Measurements from ENCODE around the gene RABGAP1L. TPM values are rescaled to one million over a fixed set of nuclear protein-coding genes. Genes with fewer than 3 reads are reported as not detected.

Gene RABGAP1L
- total and polyA plus RNA-seq, 2 of the 4 experiments (the other 2 are of a cell fraction), result 7.9 to 26.7 TPM

DNA sequence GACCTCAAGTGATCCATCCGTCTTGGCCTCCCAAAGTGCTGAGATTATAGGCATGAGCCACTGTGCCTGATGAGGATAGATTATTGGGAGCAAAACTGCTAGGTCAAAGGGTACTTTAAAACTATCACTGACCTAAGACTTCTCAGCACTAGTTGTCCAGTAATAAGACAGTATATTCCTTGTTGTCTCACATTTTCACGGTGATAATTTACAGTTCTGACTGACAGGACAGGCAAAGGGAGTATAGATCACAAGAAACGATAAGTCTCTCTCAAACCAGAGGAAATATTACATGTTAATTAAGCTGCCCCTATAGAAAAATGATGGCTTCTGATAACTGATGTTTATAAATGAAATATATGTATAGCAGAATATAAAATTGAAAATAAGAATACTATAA is 860.2 kb downstream of the RABGAP1L start:
- Histone ChIP-seq H4K91ac (ENCODE audit: insufficient read depth, low read depth, low read length) (no peak overlapping the region), H2AK5ac (ENCODE audit: low read depth, low read length) (no peak overlapping the region), H3K18ac (ENCODE audit: low read depth, low read length) (no peak overlapping the region), H2AFZ (replicated peaks; ENCODE audit: low read length, poor library complexity) (no peak overlapping the region), H3K9ac (ENCODE audit: low read depth, low read length) (no peak overlapping the region), H2BK5ac (ENCODE audit: low read depth, low read length, poor library complexity, severe bottlenecking) (no peak overlapping the region), H4K5ac (ENCODE audit: low read depth, low read length) (no peak overlapping the region), H3K27me3 (ENCODE audit: control insufficient read depth, insufficient read depth, low read length) (no peaks in the 10 kb centered on the region), H3K27ac (ENCODE audit: insufficient read depth, low read length) (no peak overlapping the region), H3K9me3 (ENCODE audit: control insufficient read depth, insufficient read depth, low read length) (no peaks in the 10 kb centered on the region), H3K4me2 (ENCODE audit: low read depth, low read length) (no peak overlapping the region), H3K56ac (ENCODE audit: extremely low read depth, insufficient read depth, low read length) (no peak overlapping the region), H2BK20ac (ENCODE audit: low read depth, low read length) (no peak overlapping the region), H3K36me3 (ENCODE audit: control insufficient read depth, insufficient read depth, low read length) (peaks cover 11% of the 10 kb centered on the region), H3K23ac (ENCODE audit: low read depth, low read length) (no peak overlapping the region), H3K4me1 (ENCODE audit: control insufficient read depth, insufficient read depth, low read length) (peaks cover 11% of the 10 kb centered on the region), H2BK120ac (ENCODE audit: low read depth, low read length) (no peak overlapping the region), H3K4me3 (ENCODE audit: insufficient read depth, low read depth, low read length) (no peak overlapping the region), H2BK15ac (ENCODE audit: low read depth, low read length) (no peak overlapping the region), H3K14ac (replicated peaks; ENCODE audit: low read depth, low read length) (no peak overlapping the region), H3K79me1 (ENCODE audit: low read depth in 1 of 2, low read length in 2 of 2) (peaks cover 20 to 24% of the 10 kb centered on the region in 2 experiments), H3K9me1 (ENCODE audit: insufficient read depth, low read length) (0 out of 2 replicates have a peak, but pooled peaks cover 5% of the 10 kb centered on the region), H4K8ac (ENCODE audit: low read depth in 2 of 2, low read length in 2 of 2) (no peak overlapping the region), H4K20me1 (ENCODE audit: insufficient read depth, low read length) (no peaks in the 10 kb centered on the region), H3K4ac (ENCODE audit: low read depth, low read length) (no peak overlapping the region), H2AK9ac (replicated peaks; ENCODE audit: low read depth, low read length, poor library complexity) (no peak overlapping the region)
- BruUV-seq (replicated peaks), result no TSS peak
- in situ Hi-C loops (cut with MboI; ENCODE audit: low sequenced_read_pairs), result no loop called here
- dilution Hi-C loops (cut with HindIII; ENCODE audit: low sequenced_read_pairs, unreplicated experiment), result no loop called here
- intact Hi-C loops (cut with micrococcal nuclease), result no loop called here
- TF ChIP-seq CHD1 (IDR thresholded peaks at IDR 0.05; ENCODE audit: low read depth, low read length) (no peak), RFX5 (IDR thresholded peaks at IDR 0.05; ENCODE audit: low read depth, low read length) (no peak), CEBPB (IDR thresholded peaks at IDR 0.05; ENCODE audit: low read depth, low read length) (no peak), RCOR1 (IDR thresholded peaks at IDR 0.05; ENCODE audit: insufficient replicate concordance, low read length) (no peak), BHLHE40 (IDR thresholded peaks at IDR 0.05; ENCODE audit: low read depth, low read length) (no peak), MXI1 (IDR thresholded peaks at IDR 0.05; ENCODE audit: borderline replicate concordance, low read depth, low read length) (no peak)
- TF ChIP-seq, protein P1, sequence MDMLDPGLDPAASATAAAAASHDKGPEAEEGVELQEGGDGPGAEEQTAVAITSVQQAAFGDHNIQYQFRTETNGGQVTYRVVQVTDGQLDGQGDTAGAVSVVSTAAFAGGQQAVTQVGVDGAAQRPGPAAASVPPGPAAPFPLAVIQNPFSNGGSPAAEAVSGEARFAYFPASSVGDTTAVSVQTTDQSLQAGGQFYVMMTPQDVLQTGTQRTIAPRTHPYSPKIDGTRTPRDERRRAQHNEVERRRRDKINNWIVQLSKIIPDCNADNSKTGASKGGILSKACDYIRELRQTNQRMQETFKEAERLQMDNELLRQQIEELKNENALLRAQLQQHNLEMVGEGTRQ (IDR thresholded peaks at IDR 0.05; ENCODE audit: low read depth, low read length), result no peak
- TF ChIP-seq, protein P2, sequence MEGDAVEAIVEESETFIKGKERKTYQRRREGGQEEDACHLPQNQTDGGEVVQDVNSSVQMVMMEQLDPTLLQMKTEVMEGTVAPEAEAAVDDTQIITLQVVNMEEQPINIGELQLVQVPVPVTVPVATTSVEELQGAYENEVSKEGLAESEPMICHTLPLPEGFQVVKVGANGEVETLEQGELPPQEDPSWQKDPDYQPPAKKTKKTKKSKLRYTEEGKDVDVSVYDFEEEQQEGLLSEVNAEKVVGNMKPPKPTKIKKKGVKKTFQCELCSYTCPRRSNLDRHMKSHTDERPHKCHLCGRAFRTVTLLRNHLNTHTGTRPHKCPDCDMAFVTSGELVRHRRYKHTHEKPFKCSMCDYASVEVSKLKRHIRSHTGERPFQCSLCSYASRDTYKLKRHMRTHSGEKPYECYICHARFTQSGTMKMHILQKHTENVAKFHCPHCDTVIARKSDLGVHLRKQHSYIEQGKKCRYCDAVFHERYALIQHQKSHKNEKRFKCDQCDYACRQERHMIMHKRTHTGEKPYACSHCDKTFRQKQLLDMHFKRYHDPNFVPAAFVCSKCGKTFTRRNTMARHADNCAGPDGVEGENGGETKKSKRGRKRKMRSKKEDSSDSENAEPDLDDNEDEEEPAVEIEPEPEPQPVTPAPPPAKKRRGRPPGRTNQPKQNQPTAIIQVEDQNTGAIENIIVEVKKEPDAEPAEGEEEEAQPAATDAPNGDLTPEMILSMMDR (conservative IDR thresholded peaks at IDR 0.05; ENCODE audit: low read depth, low read length), result no peak
- CTCF ChIA-PET, result no interaction called here
- DNase-seq (no peak), ATAC-seq (ENCODE audit: low read depth) (no peak)
- POLR2A ChIA-PET (ENCODE audit: unreplicated experiment), result no interaction called here
- WGBS, 2 experiments (ENCODE audit: extremely low coverage in 2 of 2, insufficient read length in 1 of 2), result no CpG with 5 or more reads among the region's 3 CpGs
